HG03095 (cell line): ENCODE measurements around the gene UTS2R.

ENCODE experiments used
- ATAC-seq: cut with Tn5 transposase; IDR thresholded peaks from one replicate; pipeline ENCODE4 v1.9.1; 2021; ENCODE audit warnings: moderate library complexity; ENCODE audit not compliant: unreplicated experiment

Gene UTS2R

GRCh38 chr17:82371333-82372248 lies at the start of gene UTS2R:
UTS2R (plus strand) TSS chr17:82371765; CDS start chr17:82374325, 2,560 bp downstream.
- no peak for ATAC-seq

DNA sequence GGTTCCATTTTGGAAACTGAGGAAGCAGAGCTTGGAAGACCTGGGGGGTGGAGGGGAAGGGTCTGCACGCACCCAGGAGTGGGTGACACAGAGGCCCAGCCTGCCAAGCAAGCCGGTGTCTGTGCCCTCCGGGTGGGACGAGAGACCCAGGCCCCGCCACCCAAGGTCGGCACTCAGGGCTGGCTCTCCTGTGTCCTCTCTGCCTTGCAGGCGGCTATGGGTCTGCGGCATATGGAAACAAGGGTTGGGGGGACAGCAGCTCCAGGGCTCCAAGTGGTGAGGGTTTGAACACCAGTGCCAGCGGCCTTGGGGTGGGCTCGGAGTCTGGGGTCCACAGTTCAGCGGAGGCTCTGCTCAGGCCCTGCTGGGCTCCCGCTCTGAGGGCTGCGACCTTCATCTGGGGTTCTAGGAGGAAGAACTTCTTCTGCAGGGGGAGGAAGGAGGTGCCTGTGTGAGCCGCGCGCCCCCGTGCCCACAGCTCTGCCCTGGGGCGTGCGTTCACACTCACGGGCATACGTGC lies 49.6 kb upstream of the UTS2R start:
- no peak for ATAC-seq

DNA sequence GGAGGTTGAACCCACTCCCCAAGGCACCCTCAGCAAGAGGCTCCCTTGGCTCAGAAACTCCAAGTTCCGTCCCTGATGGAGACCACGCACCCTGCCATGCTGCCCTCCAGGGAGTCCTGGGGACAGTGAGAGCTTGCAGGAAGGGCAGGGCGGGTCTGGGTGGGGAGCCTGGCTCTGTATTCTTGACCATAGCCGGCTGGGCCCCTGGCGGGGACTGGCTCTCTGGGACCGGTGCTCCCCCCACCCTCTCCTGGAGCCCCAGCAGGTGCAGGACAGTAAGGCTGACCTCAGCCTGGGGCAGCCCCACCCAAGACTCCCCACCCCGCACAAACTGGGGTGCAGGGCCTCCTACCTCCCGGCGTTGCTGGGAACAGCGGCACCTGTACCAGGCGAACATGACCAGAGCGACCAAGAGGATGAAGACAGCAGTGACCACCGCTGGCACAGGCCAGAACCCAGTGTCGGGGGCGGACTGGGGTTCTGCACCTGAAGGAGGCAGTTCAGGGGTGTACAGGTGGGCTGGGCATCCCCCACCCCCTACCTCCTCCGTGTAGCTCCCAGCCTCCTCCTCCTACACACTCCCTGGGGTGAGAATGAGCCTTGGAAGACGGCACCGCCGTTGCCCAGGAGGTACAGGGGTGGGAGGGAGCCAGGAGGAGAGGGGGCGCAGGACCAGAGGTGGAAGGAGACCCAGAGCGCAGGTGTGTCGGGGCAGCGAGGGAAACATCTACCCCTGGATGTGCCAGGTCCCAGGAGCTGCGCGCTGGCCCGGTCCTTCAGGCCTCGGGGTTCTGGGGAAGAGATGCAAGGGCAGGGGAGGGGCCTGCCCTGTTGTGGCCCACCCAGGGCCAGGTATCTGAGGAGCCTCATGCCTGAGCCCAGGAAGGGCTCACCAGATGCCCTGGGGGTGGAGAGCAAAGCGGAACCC lies 48.8 kb upstream of the UTS2R start:
- ATAC-seq, result no peak

DNA sequence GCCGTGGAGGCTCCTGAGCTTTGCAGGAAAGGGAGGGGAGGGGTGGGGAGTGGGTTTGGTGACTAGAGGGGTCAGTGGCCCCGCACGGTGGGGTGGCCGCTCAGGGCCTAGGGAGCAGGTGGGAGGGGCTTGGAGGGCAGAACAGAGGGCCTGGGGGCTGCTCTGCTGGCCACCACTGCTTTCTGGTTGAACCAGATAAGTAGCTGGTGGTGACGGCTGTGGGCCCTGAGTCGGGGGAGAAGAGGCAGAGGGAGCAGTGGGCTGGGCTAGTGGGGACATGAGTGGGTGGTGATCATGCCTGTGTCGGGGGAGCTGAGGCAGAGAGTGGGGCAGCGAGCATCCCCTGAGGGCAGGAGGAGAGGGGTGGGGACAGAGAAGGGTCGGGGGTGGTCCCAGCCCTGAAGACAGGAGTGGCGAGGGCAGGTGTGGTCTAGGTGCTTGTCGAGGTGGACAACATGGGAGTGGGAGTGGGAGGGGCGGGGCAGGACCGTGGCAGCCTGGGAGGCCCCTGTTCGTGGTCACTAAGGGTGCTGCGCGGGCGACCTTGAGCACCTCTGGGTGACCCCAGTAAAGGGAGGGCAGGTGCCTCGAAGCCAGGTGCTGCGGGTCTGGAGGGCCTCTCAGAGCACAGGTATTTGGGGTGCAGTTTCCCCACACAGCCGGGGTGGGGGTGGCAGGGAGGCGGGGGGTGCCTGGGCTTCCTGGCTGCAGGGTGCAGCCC lies 47.9 kb upstream of the UTS2R start:
- no peak for ATAC-seq

GRCh38 chr17:82324566-82325285 lies 46.8 kb upstream of the UTS2R start:
- no peak for ATAC-seq

DNA sequence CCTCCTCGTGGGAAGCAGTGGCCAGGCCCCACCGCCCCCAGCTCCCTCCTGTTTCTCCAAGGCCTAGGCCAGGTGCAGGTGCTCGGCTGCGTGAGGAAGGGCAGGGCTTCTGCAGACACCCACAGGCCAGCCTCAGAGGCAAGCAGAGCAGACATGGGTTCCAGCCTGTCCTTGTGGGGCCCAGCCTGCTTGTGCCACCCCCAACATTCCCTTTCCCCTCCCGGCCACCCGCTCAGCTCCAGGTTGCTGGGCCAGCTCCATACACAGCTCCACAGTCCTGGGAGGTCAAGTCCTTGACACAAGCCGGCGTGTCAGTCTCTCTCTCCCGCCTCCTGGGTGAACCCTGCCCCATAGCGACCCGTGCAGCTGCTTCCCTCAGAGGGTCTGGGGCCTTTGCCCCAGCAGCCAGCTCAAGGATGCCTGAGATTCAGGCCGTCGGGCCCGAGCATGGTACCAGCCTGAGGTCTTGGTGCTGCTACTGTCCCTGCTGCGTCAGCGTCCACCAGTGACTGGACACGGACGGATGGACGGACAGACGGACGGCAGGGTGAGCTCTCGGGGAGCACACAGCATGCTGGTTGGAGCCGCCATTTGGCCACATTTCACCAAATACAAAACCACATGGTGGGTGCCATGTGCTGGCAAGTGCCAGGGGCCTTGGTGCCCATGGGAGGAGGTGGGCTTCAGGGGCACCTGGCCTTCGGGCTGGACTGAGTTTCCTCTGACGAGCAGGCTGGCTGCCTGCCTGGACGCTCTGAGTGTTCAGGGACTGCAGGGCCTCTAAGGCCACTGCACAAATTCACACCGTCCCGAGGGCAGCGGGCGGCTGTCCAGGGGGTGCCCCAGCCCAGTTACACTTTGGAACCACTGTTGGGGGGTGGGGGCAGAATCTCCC lies 46.0 kb upstream of the UTS2R start:
- ATAC-seq, result no peak

GRCh38 chr17:82327289-82327688 lies 44.3 kb upstream of the UTS2R start:
- ATAC-seq, result no peak

GRCh38 chr17:82327757-82328140 lies 43.8 kb upstream of the UTS2R start:
- ATAC-seq, result no peak

DNA sequence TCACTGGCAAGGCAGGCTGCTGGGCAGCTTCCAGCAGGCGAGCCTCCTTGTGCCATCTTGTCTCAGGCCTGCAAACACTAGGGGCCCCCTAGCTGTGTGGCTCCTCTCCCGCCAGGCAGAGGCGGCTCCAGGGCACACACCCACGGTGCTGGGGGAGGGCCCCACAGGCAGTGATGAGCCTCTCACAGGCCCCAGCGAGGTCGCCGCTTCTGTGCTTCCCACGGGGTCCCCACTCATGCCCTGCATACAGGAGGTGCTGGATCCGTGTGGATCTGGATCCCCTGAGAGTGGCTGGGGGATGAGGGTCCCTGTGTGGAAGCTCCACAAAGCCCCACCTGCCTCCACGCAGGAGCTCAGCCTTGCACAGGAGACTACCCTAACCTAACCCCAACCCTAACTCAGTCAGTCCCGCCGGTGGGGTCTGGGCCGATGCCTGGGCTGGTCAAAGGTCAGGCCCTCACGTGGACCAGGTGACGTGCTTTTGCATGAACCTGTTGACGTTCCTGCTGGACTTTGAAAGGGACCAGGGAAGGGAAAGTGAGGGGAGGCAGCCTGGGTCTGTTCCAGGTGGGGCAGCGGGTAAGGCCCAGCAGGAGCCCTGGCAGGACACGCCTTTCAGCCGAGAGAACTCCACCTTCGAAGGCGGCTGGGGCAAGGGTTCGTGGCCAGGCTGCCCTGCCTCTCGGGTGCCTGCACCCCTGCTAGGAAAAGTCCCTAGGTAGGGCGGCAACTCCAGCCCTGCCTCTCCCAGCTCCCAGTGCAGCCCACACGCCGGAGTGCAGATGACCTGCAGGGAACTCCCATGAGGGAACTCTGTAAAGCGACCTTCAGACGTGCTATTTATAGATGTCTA lies 43.2 kb upstream of the UTS2R start:
- ATAC-seq, result no peak

DNA sequence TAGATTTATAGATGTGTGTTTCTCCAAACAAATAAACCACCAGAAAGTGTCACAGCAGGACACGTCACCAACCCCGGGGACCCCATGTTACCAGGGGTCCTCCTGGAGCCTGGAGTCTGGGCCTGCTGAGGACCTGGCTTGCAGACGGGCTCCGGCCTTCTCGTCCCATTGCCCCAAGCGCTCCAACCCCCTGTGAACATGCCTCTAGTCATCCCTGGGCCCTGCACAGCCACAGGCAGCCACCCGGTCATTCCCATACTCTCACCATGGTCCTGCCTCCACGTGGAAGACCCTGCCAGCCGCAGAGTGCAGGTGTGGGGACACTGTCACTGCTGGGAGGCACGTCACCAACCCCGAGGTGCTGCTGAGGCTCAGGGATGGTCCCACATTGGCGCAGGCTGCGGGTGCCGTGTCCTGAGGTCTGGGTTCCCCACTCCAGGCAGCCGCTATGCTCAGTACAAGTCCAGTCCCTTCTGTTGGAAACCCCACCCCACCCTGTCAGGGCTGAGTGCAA lies 42.5 kb upstream of the UTS2R start:
- no peak for ATAC-seq

GRCh38 chr17:82329683-82330321 lies 41.8 kb upstream of the UTS2R start:
- no peak for ATAC-seq

DNA sequence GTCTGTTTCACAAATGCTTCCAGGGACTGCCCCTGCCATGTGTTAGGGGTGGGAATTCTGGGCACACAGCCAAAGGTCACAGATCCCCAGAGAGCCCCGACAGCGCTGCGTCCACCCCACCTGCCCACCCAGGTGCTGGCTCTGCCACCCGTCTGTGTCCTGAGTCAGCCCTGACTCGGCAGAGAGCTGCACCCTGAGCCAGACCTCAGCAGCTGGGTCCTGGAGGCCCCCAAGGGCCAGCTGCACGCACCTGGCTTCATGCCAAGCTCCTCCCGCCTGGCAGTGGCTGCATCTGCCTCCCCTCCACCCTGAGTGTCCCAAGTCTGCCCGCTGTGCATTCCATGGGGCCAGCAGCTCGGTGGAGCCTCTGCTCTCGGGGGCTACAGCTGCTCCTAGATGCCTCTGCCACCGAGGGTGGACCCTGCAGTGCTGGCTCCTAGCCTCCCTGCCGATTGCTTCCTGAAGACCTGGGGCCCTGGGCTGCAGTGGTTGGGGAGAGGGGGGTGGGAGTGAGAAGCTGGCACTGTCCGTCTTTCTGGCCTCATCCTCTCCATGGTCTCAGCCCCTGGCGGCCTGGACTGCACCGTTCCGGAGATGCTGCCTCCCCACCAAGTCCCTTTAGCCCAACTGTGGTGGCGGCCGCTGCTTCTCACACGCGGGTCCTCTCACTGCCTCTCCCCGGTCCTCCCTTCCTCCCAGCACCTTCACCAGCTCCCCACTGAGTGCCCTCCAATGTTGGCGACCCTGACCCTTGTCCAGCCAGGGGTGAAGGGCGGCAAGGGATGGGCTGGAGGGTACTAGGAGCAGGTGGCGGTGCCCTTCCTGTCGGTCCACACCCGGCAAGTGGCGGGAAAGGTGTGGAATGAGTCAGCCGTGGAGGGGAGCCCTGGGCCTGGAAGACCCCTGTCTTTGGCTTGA lies 41.0 kb upstream of the UTS2R start:
- no peak for ATAC-seq

DNA sequence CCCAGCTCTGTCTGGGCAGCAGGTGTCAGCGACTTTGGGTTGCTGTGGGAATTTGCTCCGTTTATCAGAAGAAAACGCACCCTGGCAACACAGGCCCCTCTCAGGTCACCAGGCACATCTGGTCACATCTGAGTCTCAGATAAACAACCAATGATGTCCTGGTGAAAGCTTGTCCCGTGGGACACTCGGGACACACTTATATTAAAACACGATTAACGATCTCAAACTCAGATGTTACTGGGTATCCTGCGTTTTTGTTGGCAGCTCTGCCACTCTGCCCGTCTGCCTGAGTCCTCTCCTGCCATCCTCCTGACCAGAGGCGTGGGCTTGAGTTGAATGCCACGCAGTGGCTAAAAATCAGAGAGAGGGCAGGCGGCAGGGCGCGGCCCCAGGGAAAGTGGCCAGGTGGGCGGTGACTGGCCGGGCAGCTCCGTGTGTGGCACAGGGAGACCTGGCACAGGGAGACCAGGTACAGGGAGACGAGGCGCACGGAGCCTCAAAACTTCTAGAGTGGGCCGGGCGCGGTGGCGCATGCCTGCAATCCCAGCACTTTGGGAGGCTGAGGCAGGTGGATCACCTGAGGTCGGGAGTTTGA lies 40.1 kb upstream of the UTS2R start:
- no peak for ATAC-seq

GRCh38 chr17:82332669-82333278 lies 38.8 kb upstream of the UTS2R start:
- no peak for ATAC-seq

GRCh38 chr17:82333279-82334171 lies 38.0 kb upstream of the UTS2R start, which contains the start of gene SECTM1:
SECTM1 (minus strand) TSS chr17:82333766; CDS start chr17:82327240, 6,526 bp downstream.
- no peak for ATAC-seq
